A549 (cell line): ENCODE data around the gene GSG1L. TPM values are rescaled to one million over a fixed set of nuclear protein-coding genes. Genes with fewer than 3 reads are reported as not detected.

ENCODE experiments used
- ATAC-seq, 2 experiments: fragments of 200-7000 bp in 1 of 2; fragments of >200 bp in 1 of 2; cut with Nextera tagmentation in 1 of 2; cut with Tn5 transposase in 1 of 2; 3 replicates each; pipeline versions ENCODE4 v1.8.0 to v1.9.1; 2018 to 2020; ENCODE audit warnings: mild to moderate bottlenecking in 1 of 2, moderate library complexity in 1 of 2
- CTCF ChIA-PET: fragments of 300-600 bp; sonication (Branson Sonifier 250); formaldehyde crosslinking; extraction: SDS; loops from one replicate; lab custom pipeline; 2021; ENCODE audit warnings: antibody characterized with exemption, inconsistent platforms; lab: Yijun Ruan, JAX
- POLR2A ChIA-PET: fragments of 350-600 bp; formaldehyde crosslinking; extraction: SDS; loops from one replicate; lab custom pipeline; 2021; ENCODE audit warnings: antibody characterized with exemption, inconsistent platforms; lab: Yijun Ruan, JAX
- DNase-seq, 2 experiments: peaks; one replicate each; pipeline versions ENCODE4 v3.0.0 to v3.0.0-alpha.2; 2011 to 2016; ENCODE audit warnings: low read depth in 1 of 2, low spot score in 1 of 2
- FAIRE-seq: peaks from 2 replicates; lab custom pipeline; 2011; peaks lifted over from hg19 to GRCh38; lab: Jason Lieb, UNC
- H3K27ac ChIP-seq, 2 experiments: fragments of >200 bp; sonication (Bioruptor Twin); formaldehyde crosslinking; 3 replicates each; pipeline ENCODE4 v1.5.1; 2016 to 2017
- H3K4me1 ChIP-seq: fragments of >200 bp; sonication (Bioruptor Twin); formaldehyde crosslinking; 3 replicates; pipeline ENCODE4 v1.6.1; 2016
- H3K4me2 ChIP-seq: fragments of >200 bp; sonication (Bioruptor Twin); formaldehyde crosslinking; 3 replicates; pipeline ENCODE4 v1.6.1; 2016
- H3K4me3 ChIP-seq: fragments of >200 bp; sonication (Bioruptor Twin); formaldehyde crosslinking; 3 replicates; pipeline ENCODE4 v1.5.1; 2016
- H3K9me3 ChIP-seq: fragments of >200 bp; sonication (Bioruptor Twin); formaldehyde crosslinking; 3 replicates; pipeline ENCODE4 v1.6.1; 2016
- BCL3 ChIP-seq: fragments of >200 bp; sonication (Bioruptor Twin); formaldehyde crosslinking; IDR thresholded peaks from 3 replicates; pipeline ENCODE4 v1.6.1; 2016
- CBX2 ChIP-seq: fragments of 200-600 bp; sonication (generic); IDR thresholded peaks from 2 replicates; pipeline ENCODE4 v1.6.1; 2016; ENCODE audit warnings: low read depth, mild to moderate bottlenecking, borderline replicate concordance
- CHD2 ChIP-seq: fragments of 150-350 bp; IDR thresholded peaks from 2 replicates; pipeline ENCODE4 v1.6.1; 2014; ENCODE audit warnings: low read length; ENCODE audit not compliant: partially characterized antibody
- EHMT2 ChIP-seq: fragments of 200-600 bp; sonication (generic); IDR thresholded peaks from 2 replicates; pipeline ENCODE4 v1.6.1; 2016; ENCODE audit warnings: antibody characterized with exemption, low read depth, mild to moderate bottlenecking, moderate library complexity
- ESRRA ChIP-seq: fragments of 150-350 bp; IDR thresholded peaks from 2 replicates; pipeline ENCODE4 v1.6.1; 2014; ENCODE audit warnings: mild to moderate bottlenecking, low read length, borderline replicate concordance
- FOSB ChIP-seq: fragments of 250-450 bp; sonication (Bioruptor Pico); IDR thresholded peaks from 2 replicates; pipeline ENCODE4 v1.5.0; 2020; ENCODE audit warnings: mild to moderate bottlenecking, moderate library complexity
- FOXS1 ChIP-seq: fragments of 250-450 bp; sonication (Bioruptor Pico); IDR thresholded peaks from 2 replicates; pipeline ENCODE4 v1.5.0; 2020; ENCODE audit warnings: mild to moderate bottlenecking, moderate library complexity
- HDAC2 ChIP-seq: fragments of 200-600 bp; sonication (generic); IDR thresholded peaks from 2 replicates; pipeline ENCODE4 v1.6.1; 2016
- HEYL ChIP-seq: fragments of 250-450 bp; sonication (Bioruptor Pico); IDR thresholded peaks from 2 replicates; pipeline ENCODE4 v1.8.0; 2021; ENCODE audit warnings: mild to moderate bottlenecking, moderate library complexity
- HOXB5 ChIP-seq: fragments of 250-450 bp; sonication (Bioruptor Pico); IDR thresholded peaks from 2 replicates; pipeline ENCODE4 v1.5.0; 2020; ENCODE audit warnings: mild to moderate bottlenecking, moderate library complexity
- JUNB ChIP-seq: fragments of >200 bp; sonication (Bioruptor Twin); formaldehyde crosslinking; IDR thresholded peaks from 2 replicates; pipeline ENCODE4 v1.6.1; 2016
- KDM1A ChIP-seq: fragments of 200-600 bp; sonication (generic); IDR thresholded peaks from 2 replicates; pipeline ENCODE4 v1.6.1; 2016; ENCODE audit warnings: low read depth, mild to moderate bottlenecking
- MAFK ChIP-seq: fragments of 450-650 bp; IDR thresholded peaks from 2 replicates; pipeline ENCODE4 v1.6.1; 2014; ENCODE audit not compliant: partially characterized antibody
- MAX ChIP-seq: IDR thresholded peaks from 2 replicates; pipeline ENCODE4 v1.6.1; 2012
- MAZ ChIP-seq: fragments of 150-350 bp; IDR thresholded peaks from 2 replicates; pipeline ENCODE4 v1.6.1; 2014; ENCODE audit warnings: antibody characterized with exemption, low read depth, low read length, borderline replicate concordance
- MYC ChIP-seq: IDR thresholded peaks from 2 replicates; pipeline ENCODE4 v1.6.1; 2012; ENCODE audit warnings: mild to moderate bottlenecking, inconsistent platforms, low read length, improper control_type of control experiment, borderline replicate concordance
- PHF8 ChIP-seq: fragments of 200-600 bp; sonication (generic); IDR thresholded peaks from 2 replicates; pipeline ENCODE4 v1.6.1; 2016; ENCODE audit warnings: low read depth, mild to moderate bottlenecking, antibody characterized with exemption, moderate library complexity, borderline replicate concordance
- RAD21 ChIP-seq, 2 experiments: fragments of >200 bp in 1 of 2; sonication (Bioruptor Twin) in 1 of 2; formaldehyde crosslinking in 1 of 2; IDR thresholded peaks in 1 of 2; conservative IDR thresholded peaks in 1 of 2; 2 replicates in 1 of 2; 3 replicates in 1 of 2; pipeline ENCODE4 v1.6.1; 2012 to 2018; ENCODE audit warnings: inconsistent platforms in 1 of 2
- RFX5 ChIP-seq: fragments of 450-650 bp; IDR thresholded peaks from 2 replicates; pipeline ENCODE4 v1.7.1; 2014; ENCODE audit warnings: antibody characterized with exemption, mild to moderate bottlenecking, moderate library complexity
- TFCP2L1 ChIP-seq: fragments of 250-450 bp; sonication (Bioruptor Pico); IDR thresholded peaks from 2 replicates; pipeline ENCODE4 v1.5.0; 2021; ENCODE audit warnings: mild to moderate bottlenecking
- TP53 ChIP-seq: fragments of 250-450 bp; sonication (Bioruptor Pico); IDR thresholded peaks from 2 replicates; pipeline ENCODE4 v1.5.0; 2021; ENCODE audit warnings: mild to moderate bottlenecking, moderate library complexity
- USF2 ChIP-seq: fragments of 450-650 bp; IDR thresholded peaks from 2 replicates; pipeline ENCODE4 v1.6.1; 2014; ENCODE audit warnings: antibody characterized with exemption
- ZC3H11A ChIP-seq: fragments of 450-650 bp; IDR thresholded peaks from 2 replicates; pipeline ENCODE4 v1.6.1; 2014; ENCODE audit warnings: antibody characterized with exemption, mild to moderate bottlenecking
- ZFP36 ChIP-seq: fragments of 450-650 bp; IDR thresholded peaks from 2 replicates; pipeline ENCODE4 v1.6.1; 2014; ENCODE audit warnings: borderline replicate concordance; ENCODE audit not compliant: partially characterized antibody
- ZNF302 ChIP-seq: fragments of 250-450 bp; sonication (Bioruptor Pico); IDR thresholded peaks from 2 replicates; pipeline ENCODE4 v1.9.0; 2021; ENCODE audit warnings: inconsistent platforms, mild to moderate bottlenecking, moderate library complexity
- WGBS: methylation state at CpG from one replicate; pipeline ENCODE4 v1.1.6; 2017; ENCODE audit errors: missing lambda C conversion rate; 5-methylcytosine and 5-hydroxymethylcytosine counted together
- polyA plus RNA-seq, 4 experiments: library from polyadenylated mRNA; depleted of rRNA in 3 of 4; stranded (reverse); fragments of >200 nt; fragmentation: RNase III in 1 of 4; extraction: RNeasy Plus Mini Kit Qiagen cat#74134 plus additional on column Dnase treatment in 1 of 4; gene quantifications; 2 replicates in 3 of 4; 3 replicates in 1 of 4; pipeline ENCODE4 v1.2.3, GENCODE V29; 2011 to 2017
- TF ChIP-seq, protein P1 (sequence below): fragments of >200 bp; sonication (Bioruptor Twin); formaldehyde crosslinking; IDR thresholded peaks from 3 replicates; pipeline ENCODE4 v1.5.1; 2016
- TF ChIP-seq, protein P2 (sequence below): fragments of 250-450 bp; sonication (Bioruptor Pico); IDR thresholded peaks from 2 replicates; pipeline ENCODE4 v1.5.0; 2021; ENCODE audit warnings: mild to moderate bottlenecking, moderate library complexity, borderline replicate concordance

GSG1L gene
- polyA plus RNA-seq, 2 of the 4 experiments (the other 2 are of a cell fraction): not detected

DNA sequence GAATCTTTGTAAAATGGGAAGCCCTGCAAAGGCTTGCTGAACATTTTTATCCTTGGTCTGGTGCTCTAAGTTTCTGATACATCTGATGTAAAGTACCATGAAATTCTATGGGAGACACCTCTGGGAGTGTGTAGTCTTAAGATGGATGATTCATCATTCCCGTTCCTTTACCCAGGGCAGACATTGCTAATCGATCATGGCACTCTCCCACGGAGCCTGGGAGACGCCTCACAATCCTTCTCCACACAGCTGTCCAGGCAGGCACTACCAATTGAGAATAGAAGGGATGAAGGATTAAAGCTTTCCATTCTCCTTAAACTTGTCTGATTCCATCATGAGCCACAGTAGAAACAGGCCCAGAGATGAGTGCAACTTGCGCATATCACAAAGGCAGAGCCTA lies 144.8 kb downstream of the GSG1L start:
- H3K4me3 ChIP-seq: no peak overlapping the region
- CTCF ChIA-PET: no interaction called here
- ATAC-seq (no peak), FAIRE-seq (no peak)
- no peaks in the 10 kb centered on the region for H3K9me3 ChIP-seq
- no peak overlapping the region for H3K4me2 ChIP-seq
- TF ChIP-seq KDM1A (no peak), BCL3 (no peak), CBX2 (no peak), USF2 (no peak), HOXB5 (CRISPR knock-in tag) (no peak), HEYL (CRISPR knock-in tag) (no peak), MAZ (no peak), EHMT2 (no peak), ESRRA (no peak)
- TF ChIP-seq, all 56 proteins: peak for 0
- Histone ChIP-seq H3K27ac (no peak overlapping the region), H3K4me1 (no peaks in the 10 kb centered on the region)
- WGBS: 22% methylated on average over 5 of the region's 5 CpGs
- POLR2A ChIA-PET: no interaction called here
- DNase-seq: peak in 1 of 2 experiments; percentile 24

GRCh38 chr16:27917949-27918348 lies 145.6 kb downstream of the GSG1L start:
- 0% methylated on average over 1 of the region's 1 CpG for WGBS
- no peaks in the 10 kb centered on the region for H3K4me1 ChIP-seq
- H3K4me3 ChIP-seq: no peak overlapping the region
- H3K9me3 ChIP-seq: no peaks in the 10 kb centered on the region
- H3K4me2 ChIP-seq: no peak overlapping the region
- FAIRE-seq: no peak
- POLR2A ChIA-PET: no interaction called here
- no peak for DNase-seq
- ATAC-seq: no peak
- no peak overlapping the region for H3K27ac ChIP-seq
- TF ChIP-seq TFCP2L1: no peak
- no peak for TF ChIP-seq RFX5
- no peak for TF ChIP-seq ZFP36
- TF ChIP-seq CHD2: no peak
- TF ChIP-seq ZC3H11A: no peak
- TF ChIP-seq MAX: no peak
- TF ChIP-seq HOXB5 (CRISPR knock-in tag): no peak
- TF ChIP-seq HDAC2: no peak
- no peak for TF ChIP-seq FOXS1 (CRISPR knock-in tag)
- no peak for TF ChIP-seq KDM1A
- no peak for TF ChIP-seq JUNB
- no peak for TF ChIP-seq ZNF302 (CRISPR knock-in tag)
- TF ChIP-seq MAFK: no peak
- TF ChIP-seq, all 56 proteins: peak for 0
- CTCF ChIA-PET: interaction anchor here (1.3 to 1.4 kb wide), 2 partner anchors 13 to 17 kb away, joined by 3 to 4 read pairs; no protein-coding TSS in a partner anchor

GRCh38 chr16:27911486-27911885 lies 152.0 kb downstream of the GSG1L start:
- Histone ChIP-seq H3K4me2 (no peak overlapping the region), H3K4me3 (no peak overlapping the region), H3K4me1 (no peaks in the 10 kb centered on the region), H3K9me3 (no peaks in the 10 kb centered on the region), H3K27ac (no peak overlapping the region)
- no peak for ATAC-seq
- whole genome bisulfite sequencing: 0% methylated on average over 2 of the region's 2 CpGs
- TF ChIP-seq MYC (no peak), ZNF302 (CRISPR knock-in tag) (no peak), TFCP2L1 (no peak), PHF8 (no peak), TP53 (CRISPR knock-in tag) (no peak), FOSB (no peak), RFX5 (no peak), CBX2 (no peak), RAD21 (conservative IDR thresholded peaks at IDR 0.05 in 1 of 2, IDR thresholded peaks at IDR 0.05 in 1 of 2) (no peak), CHD2 (no peak), KDM1A (no peak), HDAC2 (no peak), HOXB5 (CRISPR knock-in tag) (no peak)
- TF ChIP-seq, protein P1, sequence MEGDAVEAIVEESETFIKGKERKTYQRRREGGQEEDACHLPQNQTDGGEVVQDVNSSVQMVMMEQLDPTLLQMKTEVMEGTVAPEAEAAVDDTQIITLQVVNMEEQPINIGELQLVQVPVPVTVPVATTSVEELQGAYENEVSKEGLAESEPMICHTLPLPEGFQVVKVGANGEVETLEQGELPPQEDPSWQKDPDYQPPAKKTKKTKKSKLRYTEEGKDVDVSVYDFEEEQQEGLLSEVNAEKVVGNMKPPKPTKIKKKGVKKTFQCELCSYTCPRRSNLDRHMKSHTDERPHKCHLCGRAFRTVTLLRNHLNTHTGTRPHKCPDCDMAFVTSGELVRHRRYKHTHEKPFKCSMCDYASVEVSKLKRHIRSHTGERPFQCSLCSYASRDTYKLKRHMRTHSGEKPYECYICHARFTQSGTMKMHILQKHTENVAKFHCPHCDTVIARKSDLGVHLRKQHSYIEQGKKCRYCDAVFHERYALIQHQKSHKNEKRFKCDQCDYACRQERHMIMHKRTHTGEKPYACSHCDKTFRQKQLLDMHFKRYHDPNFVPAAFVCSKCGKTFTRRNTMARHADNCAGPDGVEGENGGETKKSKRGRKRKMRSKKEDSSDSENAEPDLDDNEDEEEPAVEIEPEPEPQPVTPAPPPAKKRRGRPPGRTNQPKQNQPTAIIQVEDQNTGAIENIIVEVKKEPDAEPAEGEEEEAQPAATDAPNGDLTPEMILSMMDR: no peak
- TF ChIP-seq, protein P2, sequence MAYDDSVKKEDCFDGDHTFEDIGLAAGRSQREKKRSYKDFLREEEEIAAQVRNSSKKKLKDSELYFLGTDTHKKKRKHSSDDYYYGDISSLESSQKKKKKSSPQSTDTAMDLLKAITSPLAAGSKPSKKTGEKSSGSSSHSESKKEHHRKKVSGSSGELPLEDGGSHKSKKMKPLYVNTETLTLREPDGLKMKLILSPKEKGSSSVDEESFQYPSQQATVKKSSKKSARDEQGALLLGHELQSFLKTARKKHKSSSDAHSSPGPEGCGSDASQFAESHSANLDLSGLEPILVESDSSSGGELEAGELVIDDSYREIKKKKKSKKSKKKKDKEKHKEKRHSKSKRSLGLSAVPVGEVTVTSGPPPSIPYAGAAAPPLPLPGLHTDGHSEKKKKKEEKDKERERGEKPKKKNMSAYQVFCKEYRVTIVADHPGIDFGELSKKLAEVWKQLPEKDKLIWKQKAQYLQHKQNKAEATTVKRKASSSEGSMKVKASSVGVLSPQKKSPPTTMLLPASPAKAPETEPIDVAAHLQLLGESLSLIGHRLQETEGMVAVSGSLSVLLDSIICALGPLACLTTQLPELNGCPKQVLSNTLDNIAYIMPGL: no peak
- ChIA-PET CTCF (no interaction called here), POLR2A (no interaction called here)
- no peak for FAIRE-seq
- DNase-seq: no peak
